HCT116 (cell line): ENCODE measurements around the gene ARMC8. TPM values are rescaled to one million over a fixed set of nuclear protein-coding genes. Genes with fewer than 3 reads are reported as not detected.

Experiments used
- ATAC-seq: fragments of 200-7000 bp; cut with Tn5 transposase; 2 replicates; pipeline ENCODE4 v1.9.1; 2020; ENCODE audit warnings: mild to moderate bottlenecking, moderate library complexity
- BruUV-seq: library from RNA; stranded (reverse); fragments of 400-500 nt; replicated peaks from 2 replicates; lab custom pipeline; 2021; lab: Mats Ljungman, UMichigan
- CTCF ChIA-PET: fragments of 300-600 bp; sonication (Branson Sonifier 250); formaldehyde crosslinking; loops from one replicate; lab custom pipeline; 2021; ENCODE audit warnings: antibody characterized with exemption; lab: Charles Lee
- POLR2A ChIA-PET: fragments of 300-600, 350-600 bp; sonication (Branson Sonifier 250); formaldehyde crosslinking; loops from one replicate; lab custom pipeline; 2021; ENCODE audit warnings: antibody characterized with exemption; lab: Charles Lee
- RAD21 ChIA-PET, 2 experiments: fragments of 300-600 bp; sonication (Branson Sonifier 250); formaldehyde crosslinking; loops; one replicate each; lab custom pipeline; 2023; ENCODE audit warnings: low total read pairs in 2 of 2; ENCODE audit not compliant: uncharacterized antibody in 2 of 2, unreplicated experiment in 2 of 2, low non-redundant PET in 1 of 2; lab: Charles Lee
- DNase-seq: peaks from one replicate; pipeline ENCODE4 v3.0.0-alpha.2; 2010; ENCODE audit warnings: low read depth, low spot score
- H2AFZ ChIP-seq: fragments of 200-600 bp; shearing (Covaris generic), sonication (generic); 2 replicates; pipeline ENCODE4 v1.6.1; 2017; ENCODE audit warnings: low read depth, mixed run types, mixed read lengths, antibody characterized with exemption, low read length; ENCODE audit not compliant: poor library complexity, severe bottlenecking
- H3K27ac ChIP-seq: 2 replicates; pipeline ENCODE4 v1.5.1; 2012; ENCODE audit warnings: low read depth, low read length
- H3K27me3 ChIP-seq: fragments of 200-600 bp; sonication (generic); 2 replicates; pipeline ENCODE4 v1.6.1; 2016; ENCODE audit warnings: mixed run types, low read length, mixed read lengths; ENCODE audit not compliant: insufficient read depth
- H3K36me3 ChIP-seq, 2 experiments: fragments of 200-500 bp in 1 of 2; fragments of 200-600 bp in 1 of 2; sonication (Bioruptor generic) in 1 of 2; sonication (generic) in 1 of 2; 2 replicates each; pipeline versions ENCODE4 v1.5.1 to v1.6.1; 2014 to 2016; ENCODE audit warnings: low read length in 2 of 2, inconsistent platforms in 1 of 2, mixed read lengths in 1 of 2, mixed run types in 1 of 2; ENCODE audit not compliant: insufficient read depth in 2 of 2, control insufficient read depth in 1 of 2
- H3K4me1 ChIP-seq, 2 experiments: fragments of 200-600 bp in 1 of 2; sonication (generic) in 1 of 2; 2 replicates each; pipeline versions ENCODE4 v1.5.1 to v1.6.1; 2012 to 2017; ENCODE audit warnings: low read length in 2 of 2, inconsistent platforms in 1 of 2, mild to moderate bottlenecking in 1 of 2, mixed read lengths in 1 of 2, mixed run types in 1 of 2, moderate library complexity in 1 of 2; ENCODE audit not compliant: insufficient read depth in 2 of 2, control insufficient read depth in 1 of 2
- H3K4me2 ChIP-seq: fragments of 200-600 bp; sonication (generic); 2 replicates; pipeline ENCODE4 v1.6.1; 2017; ENCODE audit warnings: mixed run types, low read length, mixed read lengths
- H3K4me3 ChIP-seq, 2 experiments: fragments of 200-600 bp in 1 of 2; sonication (generic) in 1 of 2; replicated peaks in 1 of 2; 2 replicates each; pipeline ENCODE4 v1.5.1; 2011 to 2016; ENCODE audit warnings: low read length in 2 of 2, control low read depth in 1 of 2, low read depth in 1 of 2, mild to moderate bottlenecking in 1 of 2, mixed read lengths in 1 of 2, mixed run types in 1 of 2
- H3K79me2 ChIP-seq: fragments of 200-600 bp; sonication (generic); 2 replicates; pipeline ENCODE4 v1.6.1; 2017; ENCODE audit warnings: mild to moderate bottlenecking, mixed run types, low read length, moderate library complexity, mixed read lengths; ENCODE audit not compliant: insufficient read depth
- H3K9ac ChIP-seq: fragments of 200-600 bp; sonication (generic); 2 replicates; pipeline ENCODE4 v1.6.1; 2016; ENCODE audit warnings: low read length, mixed read lengths
- H3K9me2 ChIP-seq: fragments of 200-600 bp; sonication (generic), shearing (Covaris generic); 2 replicates; pipeline ENCODE4 v1.6.1; 2017; ENCODE audit warnings: mixed run types, mild to moderate bottlenecking, moderate library complexity; ENCODE audit not compliant: insufficient read depth
- H3K9me3 ChIP-seq, 2 experiments: fragments of 200-500 bp in 1 of 2; fragments of 200-600 bp in 1 of 2; sonication (Bioruptor generic) in 1 of 2; sonication (generic) in 1 of 2; 2 replicates each; pipeline ENCODE4 v1.6.1; 2014 to 2017; ENCODE audit warnings: low read length in 2 of 2, mixed read lengths in 2 of 2, inconsistent platforms in 1 of 2, low read depth in 1 of 2, mild to moderate bottlenecking in 1 of 2, mixed run types in 1 of 2, moderate library complexity in 1 of 2; ENCODE audit not compliant: control insufficient read depth in 1 of 2, insufficient read depth in 1 of 2
- H4K20me1 ChIP-seq: fragments of 200-600 bp; sonication (generic), shearing (Covaris generic); 2 replicates; pipeline ENCODE4 v1.6.1; 2017; ENCODE audit warnings: mixed run types, mild to moderate bottlenecking, moderate library complexity; ENCODE audit not compliant: insufficient read depth
- ATF3 ChIP-seq: IDR thresholded peaks from 2 replicates; pipeline ENCODE4 v1.6.1; 2012
- CTCF ChIP-seq, 3 experiments: fragments of 200-600 bp in 1 of 3; sonication (generic) in 1 of 3; IDR thresholded peaks in 2 of 3; conservative IDR thresholded peaks in 1 of 3; 2 replicates each; pipeline ENCODE4 v1.5.1; 2012 to 2017; ENCODE audit warnings: low read depth in 2 of 3, low read length in 2 of 3, antibody characterized with exemption in 1 of 3, borderline replicate concordance in 1 of 3, control low read depth in 1 of 3, mild to moderate bottlenecking in 1 of 3, mixed read lengths in 1 of 3, mixed run types in 1 of 3, moderate library complexity in 1 of 3; ENCODE audit not compliant: insufficient read depth in 1 of 3
- EGR1 ChIP-seq: IDR thresholded peaks from 2 replicates; pipeline ENCODE4 v1.6.1; 2012; ENCODE audit warnings: low read depth
- ELF1 ChIP-seq: IDR thresholded peaks from 2 replicates; pipeline ENCODE4 v1.6.1; 2012; ENCODE audit warnings: low read depth, borderline replicate concordance
- EZH2 ChIP-seq: fragments of 200-600 bp; sonication (generic); IDR thresholded peaks from 2 replicates; pipeline ENCODE4 v1.6.1; 2017; ENCODE audit warnings: antibody characterized with exemption, mixed run types
- EZH2phosphoT487 ChIP-seq: fragments of 200-600 bp; IDR thresholded peaks from 2 replicates; pipeline ENCODE4 v1.6.1; 2018; ENCODE audit warnings: antibody characterized with exemption, borderline replicate concordance
- FOSL1 ChIP-seq: IDR thresholded peaks from 2 replicates; pipeline ENCODE4 v1.6.1; 2012; ENCODE audit warnings: low read depth
- JUND ChIP-seq: IDR thresholded peaks from 2 replicates; pipeline ENCODE4 v1.6.1; 2012
- MAX ChIP-seq: IDR thresholded peaks from 2 replicates; pipeline ENCODE4 v1.6.1; 2012
- POLR2A ChIP-seq: IDR thresholded peaks from 2 replicates; pipeline ENCODE4 v1.7.0; 2011; ENCODE audit warnings: borderline replicate concordance; ENCODE audit not compliant: insufficient read depth, insufficient read length; ENCODE audit errors: extremely low read depth
- RAD21 ChIP-seq: IDR thresholded peaks from 2 replicates; pipeline ENCODE4 v1.6.1; 2012; ENCODE audit warnings: low read depth, mild to moderate bottlenecking
- REST ChIP-seq: IDR thresholded peaks from 2 replicates; pipeline ENCODE4 v1.6.1; 2012; ENCODE audit warnings: low read depth
- SIN3A ChIP-seq: IDR thresholded peaks from 2 replicates; pipeline ENCODE4 v1.6.1; 2012; ENCODE audit warnings: low read depth
- SP1 ChIP-seq: IDR thresholded peaks from 2 replicates; pipeline ENCODE4 v1.6.1; 2012; ENCODE audit warnings: low read depth
- SRF ChIP-seq: IDR thresholded peaks from 2 replicates; pipeline ENCODE4 v1.6.1; 2012; ENCODE audit warnings: low read depth
- TCF7L2 ChIP-seq: IDR thresholded peaks from 2 replicates; pipeline ENCODE4 v1.7.0; 2011; ENCODE audit warnings: borderline replicate concordance, inconsistent platforms; ENCODE audit not compliant: insufficient read depth, insufficient read length; ENCODE audit errors: extremely low read depth
- YY1 ChIP-seq: IDR thresholded peaks from 2 replicates; pipeline ENCODE4 v1.6.1; 2011; ENCODE audit warnings: low read length, low read depth, moderate library complexity, mild to moderate bottlenecking; ENCODE audit not compliant: insufficient replicate concordance; ENCODE audit errors: extremely low read depth
- ZBTB33 ChIP-seq: IDR thresholded peaks from 2 replicates; pipeline ENCODE4 v1.6.1; 2011; ENCODE audit warnings: mild to moderate bottlenecking, low read length, moderate library complexity; ENCODE audit not compliant: insufficient replicate concordance; ENCODE audit errors: extremely low read depth
- ZFX ChIP-seq: fragments of 450-650 bp; IDR thresholded peaks from 2 replicates; pipeline ENCODE4 v1.6.1; 2017
- ZNF274 ChIP-seq: fragments of 200-500 bp; sonication (Bioruptor generic); IDR thresholded peaks from 2 replicates; pipeline ENCODE4 v1.6.1; 2014; ENCODE audit warnings: mild to moderate bottlenecking, low read depth, low read length, inconsistent platforms
- intact Hi-C: fragments of 100-400 bp; cut with micrococcal nuclease; formaldehyde crosslinking; loops from 2 replicates; pipeline ENCODE4 v1.10.0; 2022
- total RNA-seq: library from RNA; stranded (reverse); gene quantifications from one replicate; pipeline ENCODE4 v1.2.1, GENCODE V29; 2021; ENCODE audit not compliant: unreplicated experiment

ARMC8 gene
- total RNA-seq, 1 experiment from 2014 or later: 36.2 TPM

GRCh38 chr3:138257986-138258385 is 70.9 kb downstream of the ARMC8 start (continued):
- no peak for TF ChIP-seq EZH2

GRCh38 chr3:138259126-138259525 is 72.0 kb downstream of the ARMC8 start:
- intact Hi-C loops: no loop called here

More at GRCh38 chr3:138259126-138259525, 72.0 kb downstream of the ARMC8 start:
- Histone ChIP-seq H3K79me2 (no peaks in the 10 kb centered on the region), H3K36me3 (no peaks in the 10 kb centered on the region), H3K27me3 (no peaks in the 10 kb centered on the region), H3K9me2 (no peaks in the 10 kb centered on the region)
- CTCF ChIA-PET: no interaction called here
- no TSS peak for BruUV-seq
- no peak for DNase-seq
- TF ChIP-seq FOSL1 (no peak), SRF (no peak), EZH2 (no peak), EZH2phosphoT487 (no peak), REST (no peak), ATF3 (no peak), MAX (no peak), ZNF274 (no peak), ZBTB33 (no peak), CTCF (IDR thresholded peaks at IDR 0.05 in 2 of 3, conservative IDR thresholded peaks at IDR 0.05 in 1 of 3; ENCODE audit: borderline replicate concordance in 1 of 3, insufficient read depth in 1 of 3, low read depth in 2 of 3, low read length in 2 of 3) (no peak), EGR1 (no peak), TCF7L2 (no peak), JUND (no peak), YY1 (no peak), RAD21 (no peak), ELF1 (no peak), ZFX (no peak), SP1 (no peak), SIN3A (no peak), POLR2A (no peak)
- TF ChIP-seq, all 23 proteins: peak for 0
- no peak overlapping the region for H3K27ac ChIP-seq
- ATAC-seq: no peak
- H3K4me1 ChIP-seq: no peaks in the 10 kb centered on the region
- H3K9me3 ChIP-seq: no peaks in the 10 kb centered on the region
- no peak overlapping the region for H2AFZ ChIP-seq
- H3K4me2 ChIP-seq: no peak overlapping the region
- H3K4me3 ChIP-seq: no peak overlapping the region
- H4K20me1 ChIP-seq: no peaks in the 10 kb centered on the region
- ChIA-PET RAD21 (no interaction called here), POLR2A (no interaction called here)
- H3K9ac ChIP-seq: no peak overlapping the region
